SH-SY5Y (cell line): ENCODE results near the gene RNGTT.

ENCODE experiments used
- GATA2 ChIP-seq: IDR thresholded peaks from 2 replicates; pipeline ENCODE4 v1.6.1; 2011; ENCODE audit warnings: mild to moderate bottlenecking, low read depth, low read length
- GATA3 ChIP-seq: IDR thresholded peaks from 2 replicates; pipeline ENCODE4 v1.6.1; 2011; ENCODE audit warnings: low read depth, mild to moderate bottlenecking, low read length, moderate library complexity

DNA sequence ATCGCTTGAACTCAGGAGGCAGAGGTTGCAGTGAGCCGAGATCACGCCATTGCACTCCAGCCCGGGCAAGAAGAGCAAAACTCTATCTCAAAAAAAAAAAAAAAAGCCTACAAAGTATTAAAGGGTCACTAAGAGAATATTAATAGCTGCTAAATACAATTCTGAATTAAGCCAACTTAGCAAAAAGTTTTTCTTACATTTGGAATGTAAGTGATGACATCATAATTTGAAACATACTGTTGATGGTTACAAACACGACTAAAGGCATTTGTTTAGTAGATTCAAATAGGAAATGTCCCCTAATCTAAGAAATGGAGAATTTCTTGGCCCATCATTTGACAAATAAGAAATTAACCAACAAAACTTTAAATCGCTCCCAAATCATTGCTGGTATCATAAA, 282.8 kb downstream of the RNGTT start:
- TF ChIP-seq GATA2 (no peak), GATA3 (no peak)
